ENCODE measurements around the gene TSFM. TPM values are rescaled to one million over a fixed set of nuclear protein-coding genes. Genes with fewer than 3 reads are reported as not detected.

Gene TSFM
- polyA plus RNA-seq, 3 donors: 4.5 to 22.6 (median 21.8) TPM

GRCh38 chr12:57796996-57797395 lies 14.4 kb downstream of the TSFM start:
- intact Hi-C loops (cut with micrococcal nuclease): no loop called here
- H3K36me3 Mint-ChIP-seq: peaks cover 67 to 79% of the 10 kb centered on the region in 2 donors
- Histone ChIP-seq H3K27me3 (ENCODE audit: control insufficient read depth in 2 of 2, insufficient read depth in 2 of 2, low read length in 2 of 2) (no peaks in the 10 kb centered on the region), H3K9me3 (replicated peaks in 1 of 2; ENCODE audit: control insufficient read depth in 1 of 2, insufficient read depth in 1 of 2, low read length in 2 of 2) (no peaks in the 10 kb centered on the region), H3K4me3 (replicated peaks in 1 of 3; ENCODE audit: low read depth in 2 of 3, low read length in 3 of 3) (no peak overlapping the region), H3K4me1 (ENCODE audit: control insufficient read depth in 1 of 2, insufficient read depth in 2 of 2, low read length in 2 of 2) (peaks cover 9 to 10% of the 10 kb centered on the region in 2 donors), H2AFZ (ENCODE audit: insufficient read depth, low read depth, low read length, poor library complexity, severe bottlenecking) (no peak overlapping the region), H3K9ac (ENCODE audit: insufficient read depth, low read length, poor library complexity, severe bottlenecking) (no peak overlapping the region), H4K20me1 (ENCODE audit: insufficient read depth, low read length) (no peaks in the 10 kb centered on the region), H3K36me3 (replicated peaks in 1 of 2; ENCODE audit: control insufficient read depth in 1 of 2, insufficient read depth in 2 of 2, low read length in 2 of 2) (peaks cover 68 to 87% of the 10 kb centered on the region in 2 donors), H3K79me2 (ENCODE audit: insufficient read depth, low read length) (no peaks in the 10 kb centered on the region), H3K27ac (ENCODE audit: low read depth in 1 of 2, low read length in 2 of 2) (no peak overlapping the region), H3K4me2 (replicated peaks; ENCODE audit: extremely low read depth, low read length, poor library complexity, severe bottlenecking) (no peak overlapping the region)
- no CpG with 5 or more reads among the region's 1 CpG for WGBS (ENCODE audit: insufficient coverage)
- no peak for TF ChIP-seq CTCF (IDR thresholded peaks at IDR 0.05)
- peaks cover 8% of the 10 kb centered on the region for H3K4me1 Mint-ChIP-seq
- no peaks in the 10 kb centered on the region for H3K9me3 Mint-ChIP-seq
- H3K27me3 Mint-ChIP-seq (ENCODE audit: low read depth in 3 of 3): no peaks in the 10 kb centered on the region
- peak overlapping the region in 2 of 7 donors; percentile 4 to 10 for H3K27ac Mint-ChIP-seq
- no peak overlapping the region for H3K4me3 Mint-ChIP-seq
- no peak for DNase-seq

GRCh38 chr12:57797933-57798332 lies 15.3 kb downstream of the TSFM start:
- Histone ChIP-seq H3K4me1 (ENCODE audit: control insufficient read depth in 1 of 2, insufficient read depth in 2 of 2, low read length in 2 of 2) (peaks cover 9 to 10% of the 10 kb centered on the region in 2 donors), H4K20me1 (ENCODE audit: insufficient read depth, low read length) (no peaks in the 10 kb centered on the region), H3K79me2 (ENCODE audit: insufficient read depth, low read length) (no peaks in the 10 kb centered on the region), H3K4me2 (replicated peaks; ENCODE audit: extremely low read depth, low read length, poor library complexity, severe bottlenecking) (no peak overlapping the region), H2AFZ (ENCODE audit: insufficient read depth, low read depth, low read length, poor library complexity, severe bottlenecking) (no peak overlapping the region), H3K36me3 (replicated peaks in 1 of 2; ENCODE audit: control insufficient read depth in 1 of 2, insufficient read depth in 2 of 2, low read length in 2 of 2) (peaks cover 67 to 87% of the 10 kb centered on the region in 2 donors), H3K27ac (ENCODE audit: low read depth in 1 of 2, low read length in 2 of 2) (peak overlapping the region in 1 of 2 donors; percentile 12), H3K9me3 (replicated peaks in 1 of 2; ENCODE audit: control insufficient read depth in 1 of 2, insufficient read depth in 1 of 2, low read length in 2 of 2) (no peaks in the 10 kb centered on the region), H3K4me3 (replicated peaks in 1 of 3; ENCODE audit: low read depth in 2 of 3, low read length in 3 of 3) (no peak overlapping the region), H3K27me3 (ENCODE audit: control insufficient read depth in 2 of 2, insufficient read depth in 2 of 2, low read length in 2 of 2) (no peaks in the 10 kb centered on the region), H3K9ac (ENCODE audit: insufficient read depth, low read length, poor library complexity, severe bottlenecking) (no peak overlapping the region)
- H3K36me3 Mint-ChIP-seq: peaks cover 66 to 79% of the 10 kb centered on the region in 2 donors
- no CpG with 5 or more reads among the region's 1 CpG for WGBS (ENCODE audit: insufficient coverage)
- DNase-seq: peak; percentile 12 to 37 (median 18)
- H3K9me3 Mint-ChIP-seq: no peaks in the 10 kb centered on the region
- H3K27me3 Mint-ChIP-seq (ENCODE audit: low read depth in 3 of 3): no peaks in the 10 kb centered on the region
- H3K4me3 Mint-ChIP-seq: no peak overlapping the region
- no peak for TF ChIP-seq CTCF (IDR thresholded peaks at IDR 0.05)
- intact Hi-C loops (cut with micrococcal nuclease): no loop called here
- H3K4me1 Mint-ChIP-seq: peaks cover 8% of the 10 kb centered on the region
- H3K27ac Mint-ChIP-seq: peak overlapping the region in 4 of 7 donors; percentile 6 to 72 (median 42)

Measured in CD14-positive monocyte (primary cell).